ENCODE data around the gene EEIG2.

GRCh38 chr1:108556499-108556898 is 3.4 kb upstream of the EEIG2 start:
- TF ChIP-seq MAX (IDR thresholded peaks at IDR 0.05) (no peak), EZH2phosphoT487 (IDR thresholded peaks at IDR 0.05; ENCODE audit: borderline replicate concordance) (no peak), CTCF (IDR thresholded peaks at IDR 0.05 in 2 of 3, conservative IDR thresholded peaks at IDR 0.05 in 1 of 3; ENCODE audit: borderline replicate concordance in 1 of 3, insufficient read depth in 1 of 3, low read depth in 2 of 3, low read length in 2 of 3) (no peak), POLR2A (IDR thresholded peaks at IDR 0.05; ENCODE audit: borderline replicate concordance, extremely low read depth, insufficient read depth, insufficient read length) (no peak), SRF (IDR thresholded peaks at IDR 0.05; ENCODE audit: low read depth) (no peak), ZNF274 (IDR thresholded peaks at IDR 0.05; ENCODE audit: low read depth, low read length) (no peak), CEBPB (IDR thresholded peaks at IDR 0.05; ENCODE audit: low read depth) (no peak), POLR2AphosphoS5 (IDR thresholded peaks at IDR 0.05; ENCODE audit: low read depth, low read length) (no peak), EZH2 (IDR thresholded peaks at IDR 0.05) (no peak)
